GM12872 (cell line): ENCODE results near the gene ATF7.

Experiments used
- TF ChIP-seq, protein P1 (sequence below): IDR thresholded peaks from 3 replicates; pipeline ENCODE4 v1.5.1; 2011; ENCODE audit warnings: low read depth, mild to moderate bottlenecking, low read length, moderate library complexity; ENCODE audit not compliant: insufficient read depth

The ATF7 gene

DNA sequence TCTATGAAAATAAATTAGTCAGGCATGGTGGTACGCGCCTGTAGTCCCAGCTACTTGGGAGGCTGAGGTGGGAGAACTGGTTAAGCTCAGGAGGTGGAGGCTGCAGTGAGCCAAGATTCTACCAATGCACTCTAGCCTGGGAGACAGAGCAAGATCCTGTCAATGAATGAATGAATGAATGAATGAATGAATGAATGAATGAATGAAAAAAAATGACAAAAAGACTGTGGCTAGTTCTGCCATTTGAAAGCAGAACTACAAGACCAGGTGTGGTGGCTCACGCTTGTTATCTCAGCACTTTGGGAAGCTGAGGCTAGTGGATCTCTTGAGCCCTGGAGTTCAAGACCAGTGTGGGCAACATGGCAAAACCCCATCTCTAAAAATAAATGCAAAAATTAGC lies 86.7 kb downstream of the ATF7 start:
- TF ChIP-seq, protein P1, sequence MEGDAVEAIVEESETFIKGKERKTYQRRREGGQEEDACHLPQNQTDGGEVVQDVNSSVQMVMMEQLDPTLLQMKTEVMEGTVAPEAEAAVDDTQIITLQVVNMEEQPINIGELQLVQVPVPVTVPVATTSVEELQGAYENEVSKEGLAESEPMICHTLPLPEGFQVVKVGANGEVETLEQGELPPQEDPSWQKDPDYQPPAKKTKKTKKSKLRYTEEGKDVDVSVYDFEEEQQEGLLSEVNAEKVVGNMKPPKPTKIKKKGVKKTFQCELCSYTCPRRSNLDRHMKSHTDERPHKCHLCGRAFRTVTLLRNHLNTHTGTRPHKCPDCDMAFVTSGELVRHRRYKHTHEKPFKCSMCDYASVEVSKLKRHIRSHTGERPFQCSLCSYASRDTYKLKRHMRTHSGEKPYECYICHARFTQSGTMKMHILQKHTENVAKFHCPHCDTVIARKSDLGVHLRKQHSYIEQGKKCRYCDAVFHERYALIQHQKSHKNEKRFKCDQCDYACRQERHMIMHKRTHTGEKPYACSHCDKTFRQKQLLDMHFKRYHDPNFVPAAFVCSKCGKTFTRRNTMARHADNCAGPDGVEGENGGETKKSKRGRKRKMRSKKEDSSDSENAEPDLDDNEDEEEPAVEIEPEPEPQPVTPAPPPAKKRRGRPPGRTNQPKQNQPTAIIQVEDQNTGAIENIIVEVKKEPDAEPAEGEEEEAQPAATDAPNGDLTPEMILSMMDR: no peak

DNA sequence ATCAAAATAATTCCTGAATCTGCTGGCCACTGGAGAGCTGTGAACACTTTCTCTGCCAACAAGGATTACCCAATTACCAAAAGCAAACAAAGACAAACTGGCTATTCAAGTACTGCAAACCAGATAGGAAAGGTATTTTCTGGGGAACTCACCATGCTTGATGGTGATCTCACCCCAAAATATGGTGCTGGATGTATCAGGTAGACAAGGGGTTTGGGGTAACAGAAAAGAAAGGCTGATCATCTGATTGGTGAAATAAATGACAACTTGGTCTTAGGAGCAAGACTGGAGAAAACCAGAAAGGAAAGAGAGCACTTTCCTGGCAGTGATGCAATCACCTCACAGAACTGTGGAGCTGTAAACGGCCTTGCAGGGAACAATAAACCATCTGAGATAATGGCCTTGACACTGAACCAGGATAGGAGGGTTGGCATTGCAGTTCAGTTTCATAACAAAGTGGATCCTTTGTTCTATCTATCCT lies 87.9 kb downstream of the ATF7 start:
- TF ChIP-seq, protein P1: no peak

DNA sequence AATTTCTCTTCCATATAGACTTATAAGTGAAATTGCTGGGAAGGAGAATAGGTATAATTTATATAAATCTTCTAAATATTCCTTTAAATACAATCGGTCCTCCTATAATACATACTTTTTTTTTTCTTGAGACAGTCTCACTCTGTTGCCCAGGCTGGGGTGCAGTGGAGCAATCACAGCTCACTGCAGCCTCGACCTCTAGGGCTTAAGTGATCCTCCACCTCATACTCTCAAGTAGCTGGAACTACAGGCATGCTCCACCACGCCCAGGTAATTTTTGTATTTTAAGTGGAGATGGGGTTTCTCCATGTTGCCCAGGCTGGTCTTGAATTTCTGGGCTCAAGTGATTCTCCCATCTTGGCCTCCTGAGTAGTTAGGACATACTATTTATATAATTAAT lies 89.2 kb downstream of the ATF7 start:
- TF ChIP-seq, protein P1: no peak

DNA sequence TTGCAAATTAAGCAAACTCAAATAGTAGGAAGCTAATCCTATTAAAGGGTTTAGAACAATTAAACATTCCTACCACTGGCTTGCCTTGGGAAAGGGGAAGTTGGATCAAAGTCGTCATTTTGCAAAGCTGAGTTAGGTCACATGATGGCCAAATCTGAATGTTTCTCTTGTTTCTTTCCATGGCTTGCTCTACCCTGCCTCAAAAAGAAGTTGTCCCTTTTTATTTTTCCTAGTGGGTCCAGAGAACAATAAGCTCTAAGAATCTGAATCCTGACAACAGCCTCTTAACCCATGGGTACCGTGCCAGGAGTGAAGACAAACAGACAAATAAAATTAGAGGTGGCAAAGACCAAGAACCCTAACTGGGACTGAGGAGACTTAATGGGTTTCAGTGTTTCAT lies 92.7 kb downstream of the ATF7 start:
- TF ChIP-seq, protein P1: no peak

DNA sequence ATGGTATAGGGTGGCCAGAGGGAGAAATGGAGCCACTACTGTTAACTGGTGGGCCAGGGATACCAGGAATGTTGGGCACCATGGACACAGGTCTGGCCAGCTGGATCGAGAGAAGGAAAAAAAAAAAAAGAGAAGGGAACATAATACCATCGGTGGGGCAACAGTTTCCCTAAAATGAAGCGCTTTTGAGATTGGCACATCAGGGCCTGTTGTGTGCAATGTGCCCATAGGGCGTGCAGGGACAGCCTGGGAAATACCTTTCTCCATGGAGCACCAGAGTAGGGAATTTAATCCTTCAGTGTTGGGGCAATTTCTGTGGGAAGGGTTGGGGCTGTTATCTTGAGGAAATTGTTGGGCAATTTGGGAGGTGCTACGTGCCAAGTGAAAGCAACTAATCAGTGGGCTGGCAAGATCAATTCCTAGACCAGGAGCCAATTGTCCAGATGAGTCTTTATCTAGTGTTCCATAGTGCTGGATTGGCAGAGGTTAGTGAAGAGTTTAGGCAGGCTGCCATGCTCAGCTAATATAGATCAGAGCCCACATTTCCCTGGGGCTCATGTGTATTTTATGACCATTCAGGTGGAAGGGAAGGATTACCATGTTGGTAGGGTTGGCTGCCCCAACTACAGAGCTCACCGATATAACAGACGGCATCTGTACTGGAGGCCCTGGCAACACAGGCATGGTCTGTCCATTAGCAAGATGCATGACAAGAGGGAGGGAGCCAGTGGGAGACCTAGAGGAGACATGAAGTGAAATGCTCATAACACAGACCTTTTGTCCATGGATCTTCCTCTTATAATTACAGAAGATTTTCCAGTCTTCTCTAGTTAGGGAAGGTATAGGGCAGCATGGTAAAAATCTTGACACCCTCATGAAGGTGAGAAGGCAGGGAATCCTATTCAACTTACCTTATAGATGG lies 93.4 kb downstream of the ATF7 start:
- TF ChIP-seq, protein P1: no peak

DNA sequence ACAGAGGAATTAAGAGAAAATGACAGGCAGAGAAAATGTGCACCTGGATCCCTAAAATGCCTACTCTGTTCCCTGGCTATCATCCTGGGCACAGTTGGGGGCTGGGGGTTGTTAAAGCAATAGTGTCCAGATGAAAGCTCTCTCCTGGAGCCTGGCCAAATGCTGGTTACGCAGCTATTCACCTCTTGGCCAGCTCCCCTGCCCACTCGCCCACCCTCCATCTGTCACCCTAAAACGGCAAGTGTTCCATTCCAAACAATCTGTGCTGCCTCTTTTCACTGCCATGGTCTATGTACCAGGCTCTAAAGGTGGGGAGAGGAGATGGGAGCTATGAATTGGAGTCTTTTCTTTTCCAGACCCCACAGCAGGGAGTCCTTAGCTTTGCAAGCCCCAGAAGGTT lies 94.2 kb downstream of the ATF7 start:
- TF ChIP-seq, protein P1: no peak

DNA sequence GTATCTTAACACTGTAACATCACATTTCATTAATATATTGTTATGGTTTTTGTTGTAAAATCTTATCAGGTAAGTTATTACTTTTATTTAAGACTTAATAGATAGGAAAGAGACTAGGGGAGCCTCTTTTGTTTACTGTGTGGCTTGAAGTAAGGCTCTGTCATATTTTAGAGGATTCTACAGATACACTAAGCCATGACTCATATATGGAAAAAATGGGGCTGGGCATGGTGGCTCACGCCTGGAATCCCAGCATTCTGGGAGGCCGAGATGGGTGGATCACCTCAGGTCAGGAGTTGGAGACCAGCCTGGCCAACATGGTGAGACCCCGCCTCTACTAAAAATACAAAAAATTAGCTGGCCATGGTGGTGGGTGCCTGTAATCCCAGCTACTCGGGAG lies 95.3 kb downstream of the ATF7 start:
- TF ChIP-seq, protein P1: no peak
